ENCODE data around the gene PLA2G4B.
"Not testable (repeated sequence)": the region's sequence is repeated elsewhere in the genome, so short reads cannot be mapped to it uniquely, and the experiment has no call there.

The PLA2G4B gene

DNA sequence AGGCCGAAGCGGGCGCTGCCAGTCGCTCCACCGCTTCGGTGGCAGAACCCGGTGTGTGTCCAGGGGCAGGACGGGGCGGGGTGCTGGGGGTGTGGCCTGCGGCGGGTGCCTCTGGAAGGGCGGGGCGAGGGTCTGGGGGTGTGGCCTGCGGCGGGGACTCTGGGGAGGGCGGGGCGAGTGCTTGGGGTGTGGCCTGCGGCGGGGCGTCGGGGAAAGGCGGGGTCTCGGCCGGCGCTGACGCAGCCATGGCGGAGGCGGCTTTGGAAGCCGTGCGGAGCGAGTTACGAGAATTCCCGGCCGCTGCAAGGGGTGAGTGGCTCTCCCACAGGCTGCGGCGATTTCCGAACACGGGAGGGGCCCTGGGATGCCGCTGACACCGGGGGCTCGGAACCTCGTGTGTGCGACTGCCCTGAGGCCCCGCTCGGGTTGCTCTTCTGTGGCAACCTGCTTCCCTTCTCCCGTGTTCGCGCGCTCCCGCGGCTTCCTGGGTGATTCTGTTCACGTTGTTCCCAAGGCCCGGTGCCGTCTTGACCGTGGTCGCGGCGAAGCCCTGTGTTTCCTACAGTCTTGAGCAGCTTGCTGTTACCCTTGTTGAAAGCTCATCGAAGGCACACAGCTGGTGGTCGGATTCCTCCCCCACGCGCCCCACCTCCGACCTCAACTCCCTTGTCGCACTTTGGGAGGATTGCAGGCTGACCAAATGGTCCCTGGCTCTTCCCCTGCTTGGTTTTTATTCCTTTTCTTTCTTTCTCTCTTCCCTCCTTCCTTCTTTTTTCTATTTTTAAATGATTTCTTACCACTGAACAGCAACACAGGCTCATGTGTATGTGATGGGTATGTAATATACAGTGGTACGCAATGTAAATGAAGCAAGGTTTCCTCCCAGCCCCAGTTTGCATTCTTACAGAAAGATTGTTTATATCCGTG lies 10.5 kb upstream of the PLA2G4B start, which contains the start of gene JMJD7:
Gene JMJD7, plus strand, starts transcription at position 213 of the 927 bp plus-strand sequence. Its CDS starts 33 bp downstream, at position 246.
- peak; percentile 95 for DNase-seq

- no peak for DNase-seq
Measured at GRCh38 chr15:41828807-41829141, 9.9 kb upstream of the PLA2G4B start.

DNA sequence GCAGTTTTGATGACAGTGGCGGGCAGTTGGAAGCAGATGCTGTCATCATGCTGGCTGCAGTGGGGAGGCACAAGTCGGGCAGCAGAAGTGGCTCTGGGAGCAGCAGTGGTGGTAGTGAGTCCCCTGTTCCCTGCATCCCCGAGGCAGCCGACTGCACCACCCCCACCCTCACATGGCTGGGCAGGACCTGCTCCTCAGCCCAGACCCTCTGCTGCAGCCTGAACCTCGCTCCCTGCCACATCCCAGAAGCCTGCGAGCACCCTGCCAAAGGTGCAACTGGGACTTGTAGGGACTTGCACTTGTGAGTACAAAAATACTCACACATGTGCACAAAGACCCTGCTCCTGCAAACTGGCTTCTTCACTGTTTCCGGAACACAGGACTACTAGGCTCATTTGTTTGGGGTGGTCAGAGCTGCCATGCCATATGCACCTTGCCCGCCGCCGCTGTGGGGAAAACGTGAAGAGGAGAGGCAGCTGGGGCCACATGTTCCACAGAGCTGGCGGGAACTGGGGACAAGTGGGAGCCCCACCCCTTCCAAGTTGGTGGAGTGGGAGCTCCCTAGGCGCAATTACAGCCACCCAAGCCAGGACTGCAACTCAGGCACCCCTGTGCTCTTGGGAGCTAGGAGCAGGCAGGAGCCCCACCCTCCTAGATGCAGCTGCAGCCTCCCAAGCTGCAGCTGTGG lies 8.5 kb upstream of the PLA2G4B start:
- DNase-seq, result no peak

DNA sequence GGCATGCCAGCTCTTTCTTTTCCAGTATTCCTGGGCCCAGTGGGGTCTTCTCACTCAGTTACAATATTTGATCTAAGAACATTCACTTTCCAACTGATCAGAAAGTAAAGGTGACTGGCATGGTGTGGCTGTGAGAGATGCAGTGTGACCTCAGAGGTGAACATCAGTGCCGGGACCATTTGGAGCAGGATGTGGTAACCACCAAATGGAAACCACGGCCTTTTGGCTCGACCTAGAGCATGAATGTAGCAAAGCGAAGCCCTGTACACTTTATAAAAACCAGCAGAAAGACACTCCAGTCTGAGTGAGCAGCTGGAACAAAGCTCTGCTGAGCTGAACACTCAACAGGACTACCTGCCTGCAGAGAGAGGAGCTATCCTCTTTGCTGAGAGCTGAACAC lies 7.4 kb upstream of the PLA2G4B start:
- DNase-seq, result not testable (repeated sequence)

DNA sequence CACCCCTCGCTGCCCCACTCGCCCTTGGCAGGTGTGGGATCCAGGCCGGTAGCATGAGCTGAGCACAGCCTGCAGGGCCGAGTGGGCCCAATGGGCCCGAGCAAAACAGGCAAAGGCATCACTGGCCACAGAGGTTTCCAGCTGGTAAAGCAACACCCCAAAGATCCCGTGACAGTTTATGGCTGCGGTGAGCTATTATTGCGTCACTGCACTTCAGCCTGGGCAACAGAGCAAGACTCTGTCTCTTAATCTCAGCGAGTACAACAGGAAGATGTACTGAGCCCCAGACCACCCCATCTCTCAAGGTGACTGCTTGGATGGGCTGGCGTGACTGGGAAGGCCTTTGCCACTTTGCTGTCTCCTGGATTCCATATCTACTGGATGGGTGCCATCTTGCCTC lies 6.4 kb upstream of the PLA2G4B start:
- no peak for DNase-seq

- DNase-seq, result no peak
Measured at GRCh38 chr15:41832875-41833274, 5.8 kb upstream of the PLA2G4B start.

DNA sequence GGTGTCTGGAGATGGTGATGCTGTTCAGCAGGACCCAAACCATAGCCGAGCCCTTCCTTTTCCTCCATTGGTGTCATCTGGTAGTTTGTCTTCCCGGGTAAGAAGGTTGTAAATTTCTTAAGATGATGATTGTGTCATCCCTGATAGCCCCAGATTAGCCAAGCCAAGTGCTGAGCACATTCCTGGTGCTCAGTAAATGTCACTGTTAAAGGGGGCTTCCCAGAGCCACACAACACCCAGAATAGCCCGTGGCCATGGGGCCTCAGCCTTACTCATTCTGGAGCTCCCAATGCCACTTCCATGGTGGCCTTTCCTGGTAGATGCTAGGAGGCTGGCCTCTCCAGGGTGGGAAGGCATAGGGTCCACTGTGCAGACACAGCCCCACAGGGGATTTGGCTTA lies 4.6 kb upstream of the PLA2G4B start:
- no peak for DNase-seq

- DNase-seq, result no peak
Measured at GRCh38 chr15:41836073-41836472, 2.6 kb upstream of the PLA2G4B start.

GRCh38 chr15:41836713-41837454 lies 1.8 kb upstream of the PLA2G4B start:
- DNase-seq, result no peak

DNA sequence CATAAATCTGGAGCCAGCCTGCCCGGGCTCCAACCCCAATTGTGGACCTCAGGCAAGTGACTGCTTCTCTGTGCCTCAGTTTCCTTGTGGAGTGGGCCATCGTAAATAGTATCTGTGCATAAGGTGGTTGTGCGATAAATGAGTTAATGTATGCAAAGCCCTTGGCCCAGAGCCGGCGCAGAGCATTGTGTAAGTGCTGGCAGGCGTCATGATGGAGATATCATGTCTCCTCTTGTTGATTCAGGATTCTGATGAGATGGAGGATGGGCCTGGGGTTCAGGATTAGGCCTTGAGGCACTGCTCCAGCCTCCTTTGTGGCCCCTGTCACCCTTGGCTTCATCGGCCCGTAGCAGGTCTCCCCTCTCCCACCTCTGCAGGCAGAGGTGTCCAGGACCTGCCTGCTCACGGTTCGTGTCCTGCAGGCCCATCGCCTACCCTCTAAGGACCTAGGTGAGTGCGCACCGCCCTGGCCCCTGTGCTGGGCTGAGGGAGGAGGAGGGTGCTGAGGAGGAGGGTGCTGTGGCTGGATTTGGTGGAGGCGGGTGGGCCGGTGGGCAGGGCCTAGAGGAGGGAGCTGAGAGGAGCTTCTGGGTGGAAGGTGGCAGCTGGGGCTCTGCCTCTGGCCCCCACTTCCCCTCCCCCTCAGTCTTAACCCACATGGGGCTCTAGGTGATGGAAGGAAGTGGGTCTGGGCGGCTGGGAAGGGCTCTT lies 1.3 kb downstream of the PLA2G4B start:
- no peak for DNase-seq

GRCh38 chr15:41840673-41841072 lies 2.0 kb downstream of the PLA2G4B start:
- DNase-seq, result no peak

DNA sequence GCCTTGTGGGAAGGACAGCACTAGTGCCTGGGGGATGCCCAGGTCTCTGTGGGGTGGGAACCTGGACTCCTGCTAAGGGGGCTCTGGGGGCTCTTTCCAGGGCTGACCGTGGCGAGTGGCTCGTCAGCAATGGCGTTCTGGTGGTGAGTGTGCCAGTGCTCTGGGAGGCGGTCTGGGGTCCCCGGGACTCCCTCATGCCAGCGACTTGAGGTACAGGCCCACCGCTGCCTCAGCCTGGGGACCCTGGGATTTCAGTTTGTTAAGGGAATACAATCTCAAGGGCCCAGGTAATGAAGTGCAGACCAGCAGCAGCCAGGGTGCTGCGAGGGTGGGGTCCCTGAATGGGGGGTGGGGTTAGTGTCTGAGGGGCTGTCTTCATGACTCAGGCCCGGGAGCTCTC lies 2.5 kb downstream of the PLA2G4B start:
- DNase-seq, result no peak

- DNase-seq, result no peak
Measured at GRCh38 chr15:41842229-41842628, 3.6 kb downstream of the PLA2G4B start.

- no peak for DNase-seq
Measured at GRCh38 chr15:41843571-41843970, 4.9 kb downstream of the PLA2G4B start.

GRCh38 chr15:41844814-41845213 lies 6.2 kb downstream of the PLA2G4B start:
- no peak for DNase-seq

GRCh38 chr15:41847206-41847605 lies 8.6 kb downstream of the PLA2G4B start:
- DNase-seq, result no peak

DNA sequence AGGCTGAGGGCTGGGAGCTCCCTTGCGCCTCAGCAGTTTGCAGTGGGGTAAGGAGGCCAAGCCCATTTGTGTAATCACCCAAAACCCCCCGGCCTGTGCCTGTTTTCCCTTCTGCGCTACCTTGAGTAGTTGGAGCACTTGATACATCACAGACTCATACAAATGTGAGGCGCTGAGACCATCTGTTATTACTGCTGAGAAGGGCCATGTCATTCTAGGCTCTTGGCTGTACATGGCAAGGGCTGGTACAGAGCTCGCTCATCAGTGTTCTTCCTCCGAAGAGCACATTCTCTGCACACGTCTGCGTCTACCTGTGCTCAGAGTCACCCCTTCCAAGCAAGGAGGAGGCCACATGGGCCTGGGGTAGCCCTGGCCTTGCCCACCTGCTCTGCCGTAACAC lies 9.3 kb downstream of the PLA2G4B start:
- DNase-seq, result no peak

- DNase-seq, result no peak
Measured at GRCh38 chr15:41848631-41849030, 10.0 kb downstream of the PLA2G4B start.

- no peak for DNase-seq
Measured at GRCh38 chr15:41849204-41849603, 10.6 kb downstream of the PLA2G4B start.

DNA sequence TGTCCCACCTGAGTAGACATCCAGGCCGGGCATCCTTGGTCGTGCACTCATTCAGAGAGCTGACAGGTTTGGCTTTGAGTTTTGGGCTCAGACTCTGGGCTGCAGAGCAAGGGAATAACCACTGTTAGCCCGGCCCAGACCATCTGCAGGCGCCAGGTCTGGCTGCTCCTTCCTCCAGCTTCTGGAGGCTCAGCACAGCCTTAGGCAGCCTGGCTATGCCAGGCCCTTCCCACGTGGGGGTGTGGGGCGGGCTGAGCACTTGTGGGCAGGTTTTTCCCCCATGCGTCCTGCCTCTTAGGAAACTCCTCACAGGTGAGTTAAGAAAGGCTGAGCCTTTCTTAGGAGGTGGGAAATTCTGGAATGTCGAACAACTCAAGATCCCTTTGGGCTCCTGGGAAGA lies 11.2 kb downstream of the PLA2G4B start:
- no peak for DNase-seq

- no peak for DNase-seq
Measured at GRCh38 chr15:41850482-41851166, 12.0 kb downstream of the PLA2G4B start.

GRCh38 chr15:41851167-41851523 lies 12.5 kb downstream of the PLA2G4B start:
- no peak for DNase-seq

Measured in effector CD8-positive, alpha-beta T cell (primary cell).